H9 (cell line): ENCODE measurements around the gene MAP3K20. TPM values are rescaled to one million over a fixed set of nuclear protein-coding genes. Genes with fewer than 3 reads are reported as not detected.

Experiments used
- DNase-seq: peaks from one replicate; pipeline ENCODE4 v3.0.0-alpha.2; 2017
- H2AFZ ChIP-seq: one replicate; pipeline ENCODE4 v1.6.1; 2013; ENCODE audit warnings: mild to moderate bottlenecking, low read length, control low read depth, moderate library complexity
- H2AK5ac ChIP-seq: 2 replicates; pipeline ENCODE4 v1.6.1; 2013; ENCODE audit warnings: low read length, control low read depth, mixed read lengths; ENCODE audit not compliant: insufficient read length
- H2BK120ac ChIP-seq: one replicate; pipeline ENCODE4 v1.6.1; 2013; ENCODE audit warnings: low read depth, mild to moderate bottlenecking, low read length, control low read depth, inconsistent platforms; ENCODE audit not compliant: poor library complexity, severe bottlenecking
- H2BK12ac ChIP-seq: 2 replicates; pipeline ENCODE4 v1.6.1; 2013; ENCODE audit warnings: low read length, control low read depth, mixed read lengths, low read depth; ENCODE audit not compliant: insufficient read length
- H2BK15ac ChIP-seq: 2 replicates; pipeline ENCODE4 v1.6.1; 2013; ENCODE audit warnings: low read depth, low read length, control low read depth
- H2BK20ac ChIP-seq: one replicate; pipeline ENCODE4 v1.6.1; 2013; ENCODE audit warnings: low read depth, mild to moderate bottlenecking, low read length, control low read depth, inconsistent platforms; ENCODE audit not compliant: poor library complexity, severe bottlenecking
- H2BK5ac ChIP-seq: 2 replicates; pipeline ENCODE4 v1.6.1; 2013; ENCODE audit warnings: low read length, control low read depth, mixed read lengths; ENCODE audit not compliant: insufficient read length
- H3K14ac ChIP-seq: 2 replicates; pipeline ENCODE4 v1.6.1; 2013; ENCODE audit warnings: low read length, control low read depth; ENCODE audit not compliant: insufficient read depth
- H3K18ac ChIP-seq: 2 replicates; pipeline ENCODE4 v1.6.1; 2013; ENCODE audit warnings: low read depth, mild to moderate bottlenecking, mixed read lengths, low read length, control low read depth; ENCODE audit not compliant: insufficient read length
- H3K23ac ChIP-seq: 2 replicates; pipeline ENCODE4 v1.6.1; 2013; ENCODE audit warnings: low read length, control low read depth, mixed read lengths, low read depth; ENCODE audit not compliant: insufficient read length
- H3K23me2 ChIP-seq: 2 replicates; pipeline ENCODE4 v1.6.1; 2013; ENCODE audit warnings: low read depth, mild to moderate bottlenecking, mixed read lengths, low read length, control low read depth; ENCODE audit not compliant: insufficient read length, poor library complexity, severe bottlenecking
- H3K27ac ChIP-seq: 2 replicates; pipeline ENCODE4 v1.5.1; 2013; ENCODE audit warnings: low read length, control low read depth, mixed read lengths, low read depth; ENCODE audit not compliant: insufficient read length
- H3K27me3 ChIP-seq: 2 replicates; pipeline ENCODE4 v1.6.1; 2013; ENCODE audit warnings: low read length, control low read depth, inconsistent platforms; ENCODE audit not compliant: insufficient read depth
- H3K4ac ChIP-seq: 2 replicates; pipeline ENCODE4 v1.6.1; 2013; ENCODE audit warnings: low read depth, mild to moderate bottlenecking, control low read depth, inconsistent platforms, low read length, moderate library complexity
- H3K4me1 ChIP-seq: 2 replicates; pipeline ENCODE4 v1.6.1; 2013; ENCODE audit warnings: low read length, control low read depth, inconsistent platforms; ENCODE audit not compliant: insufficient read depth
- H3K4me2 ChIP-seq: 2 replicates; pipeline ENCODE4 v1.6.1; 2013; ENCODE audit warnings: low read length, control low read depth, mixed read lengths; ENCODE audit not compliant: insufficient read length, insufficient read depth
- H3K56ac ChIP-seq: 2 replicates; pipeline ENCODE4 v1.6.1; 2013; ENCODE audit warnings: low read depth, mild to moderate bottlenecking, mixed read lengths, low read length, control low read depth; ENCODE audit not compliant: insufficient read length
- H3K79me1 ChIP-seq: 2 replicates; pipeline ENCODE4 v1.6.1; 2013; ENCODE audit warnings: low read depth, mild to moderate bottlenecking, moderate library complexity, low read length, control low read depth, inconsistent platforms; ENCODE audit not compliant: insufficient read depth, poor library complexity, severe bottlenecking
- H3K79me2 ChIP-seq: 2 replicates; pipeline ENCODE4 v1.6.1; 2013; ENCODE audit warnings: low read length, control low read depth, inconsistent platforms; ENCODE audit not compliant: insufficient read depth
- H3K9ac ChIP-seq: 2 replicates; pipeline ENCODE4 v1.6.1; 2013; ENCODE audit warnings: low read length, control low read depth, mixed read lengths; ENCODE audit not compliant: insufficient read length; ENCODE audit errors: extremely low read depth
- H3K9me3 ChIP-seq: one replicate; pipeline ENCODE4 v1.6.1; 2013; ENCODE audit warnings: low read depth, low read length, inconsistent platforms; ENCODE audit not compliant: control insufficient read depth
- H3T11ph ChIP-seq: one replicate; pipeline ENCODE4 v1.6.1; 2013; ENCODE audit warnings: mild to moderate bottlenecking, low read length, control low read depth, inconsistent platforms
- H4K20me1 ChIP-seq: one replicate; pipeline ENCODE4 v1.6.1; 2013; ENCODE audit not compliant: control insufficient read depth, insufficient read length, insufficient read depth
- H4K5ac ChIP-seq: 2 replicates; pipeline ENCODE4 v1.6.1; 2013; ENCODE audit warnings: low read depth, mild to moderate bottlenecking, mixed read lengths, low read length, control low read depth; ENCODE audit not compliant: insufficient read length
- H4K8ac ChIP-seq: replicated peaks from 2 replicates; pipeline ENCODE4 v1.6.1; 2013; ENCODE audit warnings: low read length, control low read depth, mixed read lengths, low read depth; ENCODE audit not compliant: insufficient read length
- H4K91ac ChIP-seq: 2 replicates; pipeline ENCODE4 v1.6.1; 2013; ENCODE audit warnings: low read depth, mild to moderate bottlenecking, moderate library complexity, mixed read lengths, low read length, control low read depth; ENCODE audit not compliant: insufficient read length
- H3K27ac Mint-ChIP-seq, 3 experiments: 2 replicates in 2 of 3; 3 replicates in 1 of 3; pipeline ENCODE4 v1.8.0; 2020 to 2021; ENCODE audit warnings: mixed read lengths in 3 of 3, mild to moderate bottlenecking in 1 of 3, moderate library complexity in 1 of 3
- H3K27me3 Mint-ChIP-seq: 2 replicates; pipeline ENCODE4 v1.8.0; 2021; ENCODE audit warnings: low read depth, mild to moderate bottlenecking, moderate library complexity, mixed read lengths
- H3K36me3 Mint-ChIP-seq, 3 experiments: 2 replicates in 2 of 3; 3 replicates in 1 of 3; pipeline ENCODE4 v1.8.0; 2020 to 2021; ENCODE audit warnings: low read depth in 3 of 3, mixed read lengths in 3 of 3; ENCODE audit not compliant: insufficient read depth in 1 of 3
- H3K4me1 Mint-ChIP-seq, 2 experiments: 2 replicates each; pipeline ENCODE4 v1.8.0; 2020; ENCODE audit warnings: mixed read lengths in 2 of 2
- H3K4me3 Mint-ChIP-seq, 2 experiments: 2 replicates in 1 of 2; 3 replicates in 1 of 2; pipeline ENCODE4 v1.8.0; 2020 to 2021; ENCODE audit warnings: mild to moderate bottlenecking in 2 of 2, mixed read lengths in 2 of 2, moderate library complexity in 1 of 2
- H3K9me3 Mint-ChIP-seq, 2 experiments: 2 replicates in 1 of 2; 3 replicates in 1 of 2; pipeline ENCODE4 v1.8.0; 2020; ENCODE audit warnings: mild to moderate bottlenecking in 2 of 2, mixed read lengths in 2 of 2, moderate library complexity in 1 of 2
- CTCF ChIP-seq: fragments of 200-600 bp; sonication (generic); conservative IDR thresholded peaks from 3 replicates; pipeline ENCODE4 v1.8.0; 2021; ENCODE audit warnings: antibody characterized with exemption, mild to moderate bottlenecking
- WGBS: extraction: QIAGEN DNeasy Blood & Tissue Kit; methylation state at CpG from one replicate; pipeline ENCODE4 v1.1.7; 2013; ENCODE audit warnings: missing lambda C conversion rate, low lambda C conversion rate, mixed read lengths; ENCODE audit not compliant: insufficient read length; ENCODE audit errors: extremely low coverage; 5-methylcytosine and 5-hydroxymethylcytosine counted together
- total RNA-seq: library from RNA; stranded (reverse); gene quantifications from 2 replicates; pipeline ENCODE4 v1.2.1, GENCODE V29; 2021

The MAP3K20 gene
- total RNA-seq, 1 experiment from 2014 or later, result 8.7 TPM

- Mint-ChIP-seq H3K27ac (no peak overlapping the region), H3K36me3 (no peaks in the 10 kb centered on the region), H3K27me3 (no peaks in the 10 kb centered on the region), H3K4me3 (no peak overlapping the region), H3K9me3 (no peaks in the 10 kb centered on the region), H3K4me1 (peaks cover 4 to 8% of the 10 kb centered on the region in 2 experiments; a peak in 3 of 4 replicates)
- Histone ChIP-seq H3K56ac (no peak overlapping the region), H3K9me3 (no peaks in the 10 kb centered on the region), H3T11ph (no peak overlapping the region), H2BK120ac (no peak overlapping the region), H2BK20ac (no peak overlapping the region), H3K79me1 (no peaks in the 10 kb centered on the region), H3K9ac (no peak overlapping the region), H3K18ac (no peak overlapping the region), H4K5ac (no peak overlapping the region), H4K8ac (no peak overlapping the region), H2AFZ (no peak overlapping the region), H3K27ac (no peak overlapping the region), H4K20me1 (no peaks in the 10 kb centered on the region), H3K23ac (no peak overlapping the region), H3K14ac (no peak overlapping the region), H2BK5ac (no peak overlapping the region), H2BK12ac (no peak overlapping the region), H3K4me2 (no peak overlapping the region), H3K4ac (no peak overlapping the region), H2AK5ac (no peak overlapping the region), H2BK15ac (no peak overlapping the region), H3K23me2 (no peaks in the 10 kb centered on the region), H3K4me1 (peaks cover 2% of the 10 kb centered on the region), H4K91ac (no peak overlapping the region), H3K79me2 (no peaks in the 10 kb centered on the region), H3K27me3 (no peaks in the 10 kb centered on the region)
- TF ChIP-seq CTCF, result no peak
- no CpG with 5 or more reads among the region's 1 CpG for WGBS
- DNase-seq, result no peak
Measured at GRCh38 chr2:173094731-173095130, 19.1 kb downstream of the MAP3K20 start.
